B cell (primary cell): Measurements from ENCODE around the gene GPBP1L1.

Source experiments
- CTCF ChIP-seq: fragments of 200-600 bp; IDR thresholded peaks from one replicate; pipeline ENCODE4 v1.8.0; 2022; ENCODE audit warnings: antibody characterized with exemption, mild to moderate bottlenecking
- EZH2 ChIP-seq: IDR thresholded peaks from 2 replicates; pipeline ENCODE4 v1.6.1; 2012; ENCODE audit warnings: borderline replicate concordance, low read depth, mild to moderate bottlenecking, moderate library complexity, low read length; ENCODE audit not compliant: insufficient read depth, poor library complexity, severe bottlenecking

- TF ChIP-seq CTCF (no peak), EZH2 (no peak)
Measured at GRCh38 chr1:45723248-45723930, 37.1 kb upstream of the GPBP1L1 start.
